Measurements from ENCODE around the gene ZDHHC15.
"Not testable (repeated sequence)": the region's sequence is repeated elsewhere in the genome, so short reads cannot be mapped to it uniquely, and the experiment has no call there.

Gene ZDHHC15, protein sequence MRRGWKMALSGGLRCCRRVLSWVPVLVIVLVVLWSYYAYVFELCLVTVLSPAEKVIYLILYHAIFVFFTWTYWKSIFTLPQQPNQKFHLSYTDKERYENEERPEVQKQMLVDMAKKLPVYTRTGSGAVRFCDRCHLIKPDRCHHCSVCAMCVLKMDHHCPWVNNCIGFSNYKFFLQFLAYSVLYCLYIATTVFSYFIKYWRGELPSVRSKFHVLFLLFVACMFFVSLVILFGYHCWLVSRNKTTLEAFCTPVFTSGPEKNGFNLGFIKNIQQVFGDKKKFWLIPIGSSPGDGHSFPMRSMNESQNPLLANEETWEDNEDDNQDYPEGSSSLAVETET
- total RNA-seq: 0.12 to 1.6 (median 0.58) reads per million in 4 donors

DNA sequence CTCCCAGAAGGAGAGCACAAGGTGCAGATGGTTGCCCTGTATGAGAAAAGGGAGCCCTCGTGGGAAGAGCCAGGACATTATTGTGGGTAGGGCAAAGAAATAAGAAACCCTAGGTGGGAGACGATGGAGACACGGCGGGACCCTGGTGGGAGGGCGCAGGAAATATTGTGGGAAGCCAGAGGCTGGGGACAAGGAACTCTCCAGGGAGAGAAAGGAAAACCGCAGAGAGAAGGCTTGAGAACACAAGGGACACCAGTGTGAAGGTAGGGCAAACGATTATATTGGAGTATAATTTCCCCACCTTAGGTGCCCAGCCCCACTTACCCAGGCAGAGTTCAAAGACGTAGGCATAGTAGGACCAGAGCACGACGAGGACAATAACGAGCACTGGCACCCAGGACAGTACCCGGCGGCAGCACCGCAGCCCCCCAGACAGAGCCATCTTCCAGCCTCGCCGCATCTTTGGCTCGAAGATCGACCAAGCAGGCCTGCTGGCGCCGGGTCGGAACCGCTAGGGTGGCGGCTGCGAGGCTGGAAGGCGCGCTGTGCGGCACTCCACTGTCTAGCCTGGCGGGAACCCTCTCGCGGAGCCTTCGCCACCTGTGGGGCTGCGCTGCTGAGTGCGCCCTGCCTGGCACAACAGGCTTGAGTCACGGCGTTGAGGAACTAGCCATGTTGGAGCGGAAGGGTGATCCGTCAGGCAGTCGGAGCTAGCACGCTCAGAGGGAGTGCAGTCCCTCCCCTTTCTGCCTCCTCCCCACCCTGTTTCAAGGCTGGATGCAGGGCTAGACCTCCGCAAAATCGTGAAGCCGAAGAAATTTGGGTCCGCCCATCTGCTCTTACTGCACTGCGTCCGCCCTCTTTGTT lies at the start of gene ZDHHC15:
Gene ZDHHC15, minus strand, starts transcription at position 473 of the 867 bp plus-strand sequence. Its CDS starts 13 bp downstream, at position 460.
- peak in 4 of 5 donors; percentile 15 to 30 (median 21) for DNase-seq

DNA sequence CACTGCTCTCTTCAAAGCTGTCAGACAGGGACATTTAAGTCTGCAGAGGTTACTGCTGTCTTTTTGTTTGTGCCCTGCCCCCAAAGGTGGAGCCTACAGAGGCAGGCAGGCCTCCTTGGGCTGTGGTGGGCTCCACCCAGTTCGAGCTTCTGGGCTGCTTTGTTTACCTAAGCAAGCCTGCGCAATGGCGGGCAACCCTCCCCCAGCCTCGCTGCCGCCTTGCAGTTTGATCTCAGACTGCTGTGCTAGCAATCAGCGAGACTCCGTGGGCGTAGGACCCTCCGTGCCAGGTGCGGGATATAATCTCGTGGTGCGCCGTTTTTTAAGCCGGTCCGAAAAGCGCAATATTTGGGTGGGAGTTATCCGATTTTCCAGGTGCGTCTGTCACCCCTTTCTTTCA lies 37.7 kb upstream of the ZDHHC15 start:
- DNase-seq: not testable (repeated sequence)

DNA sequence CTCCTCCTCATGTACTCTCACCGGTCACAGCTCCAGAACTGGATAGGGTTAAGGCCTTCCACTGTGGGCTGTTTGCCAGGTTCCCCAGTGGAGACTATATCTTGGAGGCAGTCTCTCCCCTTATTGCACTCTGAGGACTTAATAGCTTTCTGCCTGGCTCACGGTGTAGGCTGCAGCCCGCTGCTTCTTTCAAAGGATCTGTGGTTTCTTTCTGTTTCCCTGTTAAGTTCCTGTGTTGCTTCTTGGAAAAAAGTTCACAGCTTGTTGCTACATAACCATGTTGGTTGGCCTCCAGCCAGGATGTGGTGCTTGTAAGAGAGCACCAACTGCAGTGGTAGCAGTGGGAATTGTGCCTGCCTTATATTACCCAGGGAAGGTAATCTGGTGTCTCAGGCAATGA lies 24.9 kb upstream of the ZDHHC15 start:
- DNase-seq: no peak

DNA sequence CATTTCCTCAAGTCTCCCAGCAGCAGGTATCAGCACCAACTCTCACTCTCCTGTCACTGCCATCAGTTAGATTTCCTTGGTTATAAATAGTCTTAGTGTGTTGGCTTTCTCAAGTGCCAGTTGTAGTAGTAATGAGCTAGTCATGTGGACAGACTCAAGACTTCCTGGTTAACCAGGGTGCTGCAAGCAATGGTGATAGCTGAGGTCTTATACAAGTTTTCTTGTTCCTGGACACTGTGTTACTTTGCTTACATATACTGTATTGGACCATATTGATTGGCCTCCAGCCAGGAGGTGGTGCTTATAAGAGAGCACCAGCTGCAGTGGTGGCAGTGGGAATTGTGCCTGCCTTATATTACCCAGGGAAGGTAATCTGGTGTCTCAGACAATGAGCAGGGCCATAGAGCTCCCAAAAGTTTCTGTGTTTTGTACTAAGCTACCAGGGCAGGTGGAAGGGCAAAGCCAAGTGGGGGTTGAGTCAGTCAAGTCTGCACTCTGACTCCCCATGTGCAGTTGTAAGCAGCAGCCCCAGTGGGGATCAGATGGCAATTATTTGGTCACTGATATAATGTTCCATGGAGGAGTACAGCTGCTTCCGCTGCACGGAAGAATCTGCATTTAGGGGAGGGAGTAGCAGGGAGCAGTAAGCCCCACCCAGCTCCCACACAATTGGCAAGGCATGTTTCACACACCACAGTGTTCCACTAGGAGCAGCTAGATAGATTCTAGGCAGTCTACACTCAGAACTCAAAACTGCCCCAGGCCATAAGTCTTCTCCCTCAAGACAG lies 24.1 kb upstream of the ZDHHC15 start:
- DNase-seq: no peak

DNA sequence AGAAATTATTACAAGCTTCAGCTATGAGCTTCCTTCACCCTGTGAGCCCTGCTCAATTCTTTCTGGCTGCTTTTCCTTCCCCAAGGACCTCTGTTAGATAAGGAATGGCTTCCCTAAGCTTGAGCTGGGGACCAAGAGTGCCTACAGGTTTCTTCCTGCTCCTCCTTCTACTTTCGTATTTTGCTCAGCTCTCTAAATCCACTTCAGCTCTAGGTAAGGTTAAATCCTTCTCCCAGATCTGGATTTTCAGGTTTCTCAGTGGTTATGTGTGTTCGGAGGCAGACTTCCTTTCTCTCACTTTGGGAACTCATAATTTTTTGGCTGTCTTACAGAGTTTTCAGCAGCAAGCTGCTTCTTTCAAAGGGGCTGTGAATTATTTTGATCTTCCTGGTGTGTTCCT lies 21.9 kb upstream of the ZDHHC15 start:
- DNase-seq: no peak

DNA sequence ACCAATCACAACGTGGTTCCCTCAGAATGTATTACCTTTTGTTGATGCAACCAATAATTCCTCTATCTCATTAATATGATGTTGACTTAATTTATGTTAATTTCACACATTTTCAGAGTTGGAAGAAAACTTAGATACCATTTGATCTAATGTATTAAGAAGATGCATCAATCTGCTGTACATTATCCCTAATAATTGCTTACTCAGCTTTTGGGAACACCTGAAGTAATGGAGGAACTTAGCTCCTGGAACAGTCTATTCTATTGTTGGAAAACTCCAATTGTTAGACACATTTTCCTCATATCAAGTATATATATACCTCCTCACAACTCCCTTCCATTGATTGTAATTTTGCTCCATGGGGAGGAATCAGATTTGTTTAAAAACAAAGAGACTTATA lies 38.9 kb downstream of the ZDHHC15 start:
- no peak for DNase-seq

DNA sequence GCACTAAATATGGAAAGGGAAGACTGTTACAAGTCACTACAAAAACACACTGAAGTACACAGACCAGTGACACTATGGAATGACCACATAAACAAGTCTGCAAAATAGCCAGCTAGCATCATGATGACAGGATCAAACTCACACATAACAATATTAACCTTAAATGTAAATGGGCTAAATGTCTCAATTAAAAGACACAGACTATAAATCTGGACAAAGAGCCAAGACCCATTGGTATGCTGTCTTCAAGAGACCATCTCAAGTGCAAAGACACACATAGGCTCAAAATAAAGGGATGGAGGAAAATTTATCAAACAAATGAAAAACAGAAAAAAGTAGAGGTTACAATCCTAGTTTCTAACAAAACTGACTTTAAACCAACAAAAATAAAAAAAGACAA lies 61.1 kb downstream of the ZDHHC15 start:
- DNase-seq: not testable (repeated sequence)

DNA sequence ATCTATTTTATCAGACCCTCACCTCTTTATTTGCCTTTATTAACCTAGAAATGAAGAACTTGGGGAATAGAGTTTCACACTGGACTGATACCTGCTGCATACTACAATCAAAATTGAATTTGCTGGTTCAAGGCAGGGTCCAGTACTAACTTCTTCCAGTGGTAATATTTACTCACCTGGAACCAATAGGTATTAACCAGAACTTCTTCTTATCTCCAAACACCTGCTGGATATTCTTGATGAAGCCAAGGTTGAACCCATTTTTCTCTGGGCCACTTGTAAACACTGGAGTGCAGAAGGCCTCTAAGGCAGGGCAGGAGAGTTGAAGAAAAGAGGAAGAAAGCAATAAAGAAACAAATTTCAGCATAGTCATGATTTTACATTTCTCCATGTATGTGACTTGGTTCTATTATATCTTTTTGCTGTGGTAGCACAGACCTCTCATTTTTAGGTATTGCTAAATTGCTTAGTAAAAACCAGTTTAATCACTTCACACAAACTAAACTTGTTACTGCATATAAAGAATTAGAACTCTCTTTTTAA lies 101.1 kb downstream of the ZDHHC15 start:
- no peak for DNase-seq

DNA sequence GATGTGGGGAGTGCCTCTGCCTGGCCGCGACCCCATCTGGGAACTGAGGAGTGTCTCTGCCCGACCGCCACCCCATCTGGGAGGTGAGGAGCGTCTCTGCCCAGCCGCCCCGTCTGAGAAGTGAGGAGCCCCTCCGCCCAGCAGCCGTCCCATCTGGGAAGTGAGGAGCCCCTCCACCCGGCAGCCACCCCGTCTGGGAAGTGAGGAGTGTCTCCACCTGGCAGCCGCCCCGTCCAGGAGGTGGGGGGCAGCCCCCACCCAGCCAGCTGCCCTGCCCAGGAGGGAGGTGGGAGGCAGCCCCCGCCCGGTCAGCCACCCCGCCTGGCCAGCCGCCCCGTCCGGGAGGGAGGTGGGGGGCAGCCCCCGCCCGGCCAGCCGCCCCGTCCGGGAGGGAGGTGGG lies 115.7 kb downstream of the ZDHHC15 start:
- not testable (repeated sequence) for DNase-seq

DNA sequence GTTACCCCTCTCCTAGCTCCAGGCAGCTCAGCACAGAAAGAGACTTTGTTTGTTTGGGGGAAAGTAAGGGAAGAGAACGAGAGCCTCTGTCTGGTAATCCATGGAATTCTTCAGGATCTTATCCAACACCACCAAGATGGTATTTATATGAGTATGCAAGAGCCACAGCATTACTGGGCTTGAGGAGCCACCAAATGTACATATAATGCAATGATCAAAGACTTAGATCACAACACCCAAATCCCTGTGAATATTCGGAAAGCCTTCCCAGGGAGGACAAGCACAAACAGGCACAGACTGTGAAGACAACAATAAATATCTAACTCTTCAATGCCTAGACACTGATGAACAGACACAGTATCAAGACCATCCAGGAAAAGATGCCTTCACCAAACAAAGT lies 132.4 kb downstream of the ZDHHC15 start:
- no peak for DNase-seq

DNA sequence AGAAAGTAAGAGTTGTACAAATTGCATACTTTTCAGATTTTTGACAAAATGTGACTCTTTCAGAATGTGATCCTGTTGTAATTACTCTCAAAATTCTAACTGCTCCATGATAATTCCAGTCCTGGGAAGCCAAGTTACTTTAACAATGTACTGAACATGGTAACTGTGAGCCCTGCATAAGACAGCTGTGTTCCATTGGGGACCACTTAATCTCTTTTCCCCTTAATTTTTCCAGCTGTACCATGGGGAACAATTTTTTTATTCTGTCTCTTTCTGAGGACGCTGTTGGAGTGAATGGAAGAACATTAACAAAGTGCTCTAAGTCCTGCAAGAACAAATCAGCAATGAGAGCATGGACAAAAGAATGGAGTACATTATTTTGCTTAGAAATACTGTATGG lies 153.1 kb downstream of the ZDHHC15 start:
- DNase-seq: no peak

DNA sequence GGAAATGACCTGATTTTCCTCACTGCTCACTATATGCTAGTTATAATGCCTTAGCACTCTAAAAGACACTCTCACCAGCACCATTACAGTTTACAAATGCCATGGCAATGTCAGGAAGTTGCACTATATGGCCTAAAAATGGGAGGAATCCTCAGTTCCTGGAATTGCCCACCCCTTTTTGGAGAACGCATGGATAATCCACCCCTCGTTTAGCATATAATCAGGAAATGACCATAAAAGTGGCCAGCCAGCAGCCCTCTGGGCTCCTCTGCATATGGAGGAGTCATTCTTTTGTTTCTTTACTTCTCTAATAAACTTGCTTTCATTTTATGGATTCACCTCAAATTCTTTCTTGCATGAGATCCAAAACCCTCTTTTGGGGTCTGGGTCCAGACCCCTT lies 156.0 kb downstream of the ZDHHC15 start:
- no peak for DNase-seq

DNA sequence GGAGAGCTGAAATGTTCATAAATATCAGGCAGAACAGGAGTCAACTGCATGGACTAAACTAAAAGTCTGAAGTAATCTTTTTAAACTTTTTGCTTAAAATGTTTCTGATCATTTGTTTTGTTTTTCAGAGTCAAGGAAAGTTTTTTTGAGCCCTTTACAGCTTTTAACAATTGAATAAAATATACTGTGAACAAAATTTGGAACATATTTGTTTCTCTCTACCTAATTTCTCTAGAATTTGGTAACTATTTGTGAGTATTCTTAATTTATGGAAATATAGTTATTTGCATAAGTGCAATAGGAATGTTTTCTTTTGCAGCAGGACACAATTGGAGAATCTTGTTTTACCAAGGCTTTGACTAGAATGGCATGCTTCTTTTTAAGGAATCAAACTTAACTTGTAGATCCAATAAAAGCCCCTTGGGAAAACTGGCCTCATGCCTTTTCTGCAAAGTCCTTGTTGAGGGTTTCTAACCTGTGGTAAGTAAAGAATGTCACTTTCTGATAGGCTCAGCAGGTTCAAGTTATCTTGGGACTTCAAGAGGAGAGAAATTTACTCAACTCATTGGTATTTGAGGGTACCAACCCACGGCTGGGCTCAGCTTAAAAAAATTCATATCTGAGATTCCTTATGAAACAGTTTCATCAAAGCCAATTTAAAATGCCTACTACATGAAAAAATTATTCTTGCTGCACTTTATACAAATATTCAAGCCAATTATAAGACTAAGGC lies 157.4 kb downstream of the ZDHHC15 start:
- DNase-seq: no peak

DNA sequence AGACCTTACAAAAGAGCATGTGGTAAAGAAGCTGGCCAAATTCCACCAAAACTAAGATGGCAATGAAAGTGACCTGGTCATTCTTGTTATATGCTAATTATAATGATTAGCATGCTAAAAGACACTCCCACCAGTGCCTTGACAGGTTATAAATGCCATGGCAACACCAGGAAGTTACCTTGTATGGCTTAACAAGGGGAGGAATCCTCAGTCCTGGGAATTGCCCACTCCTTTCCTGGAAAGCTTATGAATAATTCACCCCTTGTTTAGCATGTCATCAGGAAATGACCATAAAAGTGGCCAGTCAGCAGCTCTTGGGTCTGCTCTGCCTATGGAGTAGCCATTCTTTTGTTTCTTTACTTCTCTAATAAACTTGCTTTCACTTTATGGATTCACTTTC lies 161.0 kb downstream of the ZDHHC15 start:
- DNase-seq: no peak

DNA sequence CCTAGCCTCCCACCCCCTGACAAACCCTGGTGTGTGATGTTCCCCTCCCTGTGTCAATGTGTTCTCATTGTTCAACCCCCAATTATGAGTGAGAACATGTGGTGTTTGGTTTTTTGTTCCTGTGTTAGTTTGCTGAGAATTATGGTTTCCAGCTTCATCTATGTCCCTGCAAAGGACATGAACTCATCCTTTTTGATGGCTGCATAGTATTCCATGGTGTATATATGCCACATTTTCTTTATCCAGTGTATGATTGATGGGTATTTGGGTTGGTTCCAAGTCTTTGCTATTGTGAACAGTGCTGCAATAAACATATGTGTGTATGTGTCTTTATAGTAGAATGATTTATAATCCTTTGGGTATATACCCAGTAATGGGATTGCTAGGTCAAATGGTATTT lies 174.2 kb downstream of the ZDHHC15 start:
- DNase-seq: not testable (repeated sequence)

DNA sequence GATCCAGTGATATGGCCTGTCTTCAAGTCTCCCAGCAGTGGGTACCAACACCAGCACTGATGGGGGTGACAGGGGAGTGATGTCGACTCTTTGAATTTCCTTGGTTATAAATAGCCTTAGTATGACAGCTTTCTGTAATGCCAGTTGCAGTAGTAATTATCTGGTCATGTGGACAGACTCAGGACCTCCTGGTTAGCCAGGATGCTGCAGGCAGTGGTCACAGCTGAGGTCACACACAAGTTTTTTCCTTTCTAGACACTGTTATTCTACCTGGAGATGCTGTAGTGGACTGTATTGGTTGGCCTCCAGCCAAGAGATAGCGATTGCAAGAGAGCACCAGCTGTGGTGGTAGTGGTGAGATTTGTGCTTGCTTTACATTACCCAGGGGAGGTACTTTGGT lies 185.3 kb downstream of the ZDHHC15 start:
- no peak for DNase-seq

DNA sequence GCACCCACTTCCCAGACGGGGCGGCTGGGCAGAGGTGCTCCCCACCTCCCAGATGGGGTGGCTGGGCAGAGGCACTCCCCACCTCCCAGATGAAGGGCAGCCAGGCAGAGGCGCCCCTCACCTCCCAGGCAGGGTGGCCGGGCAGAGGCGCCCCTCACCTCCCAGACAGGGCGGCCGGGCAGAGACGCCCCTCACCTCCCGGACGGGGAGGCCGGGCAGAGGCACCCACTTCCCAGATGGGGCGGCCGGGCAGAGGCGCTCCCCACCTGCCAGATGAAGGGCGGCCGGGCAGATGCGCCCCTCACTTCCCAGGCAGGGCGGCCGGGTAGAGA lies 187.7 kb downstream of the ZDHHC15 start:
- DNase-seq: no peak

DNA sequence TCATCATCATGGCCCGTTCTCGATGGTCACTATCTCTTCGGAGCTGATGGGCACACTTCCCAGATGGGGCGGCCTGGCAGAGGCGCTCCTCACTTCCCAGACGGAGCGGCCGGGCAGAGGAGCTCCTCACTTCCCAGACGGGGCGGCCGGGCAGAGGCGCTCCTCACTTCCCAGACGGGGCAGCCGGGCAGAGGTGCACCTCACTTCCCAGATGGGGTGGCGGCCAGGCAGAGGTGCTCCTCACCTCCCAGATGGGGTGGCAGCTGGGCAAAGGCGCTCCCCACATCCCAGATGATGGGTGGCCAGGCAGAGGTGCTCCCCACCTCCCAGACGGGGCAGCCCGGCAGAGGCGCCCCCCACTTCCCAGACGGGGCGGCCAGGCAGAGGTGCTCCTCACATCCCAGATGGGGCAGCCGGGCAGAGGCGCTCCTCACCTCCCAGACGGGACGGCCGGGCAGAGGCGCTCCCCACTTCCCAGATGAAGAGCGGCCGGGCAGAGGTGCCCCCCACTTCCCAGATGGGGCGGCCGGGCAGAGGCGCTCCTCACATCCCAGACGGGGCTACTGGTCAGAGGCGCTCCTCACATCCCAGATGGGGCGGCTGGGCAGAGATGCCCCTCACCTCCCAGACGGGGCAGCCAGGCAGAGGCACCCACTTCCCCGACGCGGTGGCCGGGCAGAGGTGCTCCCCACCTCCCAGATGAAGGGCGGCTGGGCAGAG lies 188.3 kb downstream of the ZDHHC15 start:
- DNase-seq: not testable (repeated sequence)

DNA sequence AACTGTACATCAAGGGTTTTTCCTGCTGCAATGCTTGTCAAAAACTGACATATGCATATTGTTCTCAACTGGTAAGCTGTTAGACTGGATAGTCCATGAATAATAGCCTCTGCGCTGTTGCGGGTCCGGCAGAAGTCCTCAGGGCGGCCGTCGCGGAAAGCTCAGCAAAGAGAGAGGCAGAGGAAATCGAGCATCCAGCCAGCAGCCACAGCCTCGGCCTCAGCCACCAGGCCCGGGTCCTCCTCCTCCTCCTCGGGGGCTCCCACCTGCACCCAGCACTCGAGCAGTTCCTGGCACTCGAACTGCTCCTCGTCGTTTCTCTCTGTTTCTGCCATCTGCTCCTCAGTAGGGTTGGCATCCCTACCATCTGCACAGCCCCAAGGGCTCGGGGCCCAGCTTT lies 195.2 kb downstream of the ZDHHC15 start:
- DNase-seq: no peak
